ENCODE measurements around the gene CCNL1.

DNA sequence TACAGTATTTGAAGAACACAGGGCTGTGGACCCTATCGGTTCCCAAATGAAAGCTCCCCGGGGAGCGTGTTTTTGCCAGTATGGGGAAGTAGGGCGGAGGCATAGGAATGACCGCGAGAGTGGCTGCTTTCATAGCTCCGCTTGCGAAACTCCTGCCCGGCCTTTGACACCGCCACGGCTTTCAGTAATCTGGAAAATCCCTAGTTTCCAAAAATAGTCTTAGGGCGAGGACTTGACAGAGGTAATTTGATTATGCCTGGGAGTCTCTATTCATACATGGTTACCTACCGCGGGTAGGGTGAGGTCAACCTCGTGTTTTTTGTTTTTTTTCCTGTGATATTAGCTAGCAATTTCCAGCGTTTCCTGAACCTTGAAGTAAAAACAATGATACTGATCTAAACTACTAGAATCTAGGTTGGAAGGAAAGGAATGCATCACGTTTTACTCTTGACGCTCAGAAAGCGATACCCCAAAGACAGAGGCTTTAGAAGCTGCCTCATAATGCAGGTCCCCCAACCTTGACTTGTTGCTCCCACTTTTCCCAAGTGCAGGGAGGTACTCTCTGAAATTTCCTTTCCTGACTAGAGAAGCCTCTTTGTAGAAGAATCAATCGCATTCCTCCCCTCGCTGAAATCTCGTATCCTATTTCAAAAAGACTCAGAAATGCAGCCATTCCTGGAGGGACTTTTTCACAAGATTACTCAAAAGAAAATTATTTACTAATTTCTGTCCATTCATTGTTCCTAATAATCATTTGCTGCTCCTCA lies 894 bp upstream of the CCNL1 start:
- no peak for TF ChIP-seq POLR2A (IDR thresholded peaks at IDR 0.05; ENCODE audit: low read depth, low read length)
- TF ChIP-seq POLR2AphosphoS5 (IDR thresholded peaks at IDR 0.05; ENCODE audit: low read depth, low read length), result no peak
